ENCODE measurements around the gene PPP1R14B. TPM values are rescaled to one million over a fixed set of nuclear protein-coding genes. Genes with fewer than 3 reads are reported as not detected.

The PPP1R14B gene
- total and polyA plus RNA-seq, 2 of the 13 experiments (the other 11 are each of a cell fraction or from before 2014, with no cell fraction given): 110 to 148 TPM

DNA sequence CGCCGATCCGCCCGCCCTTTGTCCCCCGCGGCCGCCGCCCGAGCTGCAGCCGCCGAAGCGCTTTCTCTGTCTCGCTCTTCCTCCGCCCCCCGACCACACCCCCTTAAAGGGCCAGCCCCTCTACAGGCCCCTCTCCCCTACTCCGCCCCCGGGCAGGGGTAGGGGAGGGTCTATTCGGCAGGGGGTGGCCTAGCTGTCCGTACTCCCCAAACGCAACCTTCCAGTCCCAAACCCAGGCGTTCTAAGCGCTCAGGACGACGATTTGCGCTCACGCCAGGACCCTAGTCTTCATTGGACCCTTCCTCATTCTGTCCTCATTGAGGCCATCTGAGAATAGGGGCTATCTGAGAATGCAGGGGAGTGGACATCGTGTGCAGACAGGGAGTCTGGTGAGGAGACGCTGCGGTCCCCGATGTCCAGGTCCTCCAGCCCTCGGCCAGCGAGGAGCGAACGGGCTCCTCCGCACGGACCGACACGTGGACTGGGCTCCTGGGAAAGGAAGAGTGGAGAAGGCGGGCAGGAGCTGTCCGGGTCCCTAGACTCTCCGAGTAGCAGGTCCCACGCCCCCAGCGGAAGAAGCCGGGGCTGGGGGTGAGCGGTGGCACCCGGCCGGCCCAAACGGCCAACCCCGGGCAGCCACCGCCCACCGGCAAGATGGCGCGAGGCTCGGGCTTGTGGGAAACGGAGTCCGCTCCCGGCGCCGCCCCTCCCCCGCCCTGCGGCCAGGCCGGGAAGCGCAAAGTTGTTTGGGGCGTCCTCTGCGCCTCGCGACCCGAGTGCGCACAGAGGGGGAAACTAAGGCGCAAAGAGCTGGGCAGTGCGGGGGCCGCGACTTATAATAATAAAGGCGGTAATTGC, at the start of gene PPP1R14B (continued):
- TF ChIP-seq ZNF570 (CRISPR knock-in tag; IDR thresholded peaks at IDR 0.05; ENCODE audit: borderline replicate concordance): no peak
- TF ChIP-seq ZNF512B (CRISPR knock-in tag; IDR thresholded peaks at IDR 0.05; ENCODE audit: borderline replicate concordance): peak; percentile 41; the same call in 1 of the 2 replicates
- TF ChIP-seq GATAD2A (CRISPR knock-in tag; IDR thresholded peaks at IDR 0.05): peak; percentile 17; the same call in 1 of the 2 replicates
- peak in 1 of 2 experiments; percentile 54; a peak in 2 of 4 replicates for TF ChIP-seq KLF16 (CRISPR knock-in tag; IDR thresholded peaks at IDR 0.05)
- TF ChIP-seq XRCC5 (optimal IDR thresholded peaks at IDR 0.05; ENCODE audit: low read length): peak; percentile 15
- peak; percentile 43; the same call in 1 of the 2 replicates for TF ChIP-seq ZNF34 (CRISPR knock-in tag; IDR thresholded peaks at IDR 0.05; ENCODE audit: borderline replicate concordance)
- peak; percentile 77 for TF ChIP-seq ZSCAN25 (CRISPR knock-in tag; IDR thresholded peaks at IDR 0.05)
- TF ChIP-seq ARID2 (CRISPR knock-in tag; IDR thresholded peaks at IDR 0.05; ENCODE audit: borderline replicate concordance): 0 out of 2 replicates have a peak, but pooled peaks have one; percentile 17
- TF ChIP-seq, protein P1, sequence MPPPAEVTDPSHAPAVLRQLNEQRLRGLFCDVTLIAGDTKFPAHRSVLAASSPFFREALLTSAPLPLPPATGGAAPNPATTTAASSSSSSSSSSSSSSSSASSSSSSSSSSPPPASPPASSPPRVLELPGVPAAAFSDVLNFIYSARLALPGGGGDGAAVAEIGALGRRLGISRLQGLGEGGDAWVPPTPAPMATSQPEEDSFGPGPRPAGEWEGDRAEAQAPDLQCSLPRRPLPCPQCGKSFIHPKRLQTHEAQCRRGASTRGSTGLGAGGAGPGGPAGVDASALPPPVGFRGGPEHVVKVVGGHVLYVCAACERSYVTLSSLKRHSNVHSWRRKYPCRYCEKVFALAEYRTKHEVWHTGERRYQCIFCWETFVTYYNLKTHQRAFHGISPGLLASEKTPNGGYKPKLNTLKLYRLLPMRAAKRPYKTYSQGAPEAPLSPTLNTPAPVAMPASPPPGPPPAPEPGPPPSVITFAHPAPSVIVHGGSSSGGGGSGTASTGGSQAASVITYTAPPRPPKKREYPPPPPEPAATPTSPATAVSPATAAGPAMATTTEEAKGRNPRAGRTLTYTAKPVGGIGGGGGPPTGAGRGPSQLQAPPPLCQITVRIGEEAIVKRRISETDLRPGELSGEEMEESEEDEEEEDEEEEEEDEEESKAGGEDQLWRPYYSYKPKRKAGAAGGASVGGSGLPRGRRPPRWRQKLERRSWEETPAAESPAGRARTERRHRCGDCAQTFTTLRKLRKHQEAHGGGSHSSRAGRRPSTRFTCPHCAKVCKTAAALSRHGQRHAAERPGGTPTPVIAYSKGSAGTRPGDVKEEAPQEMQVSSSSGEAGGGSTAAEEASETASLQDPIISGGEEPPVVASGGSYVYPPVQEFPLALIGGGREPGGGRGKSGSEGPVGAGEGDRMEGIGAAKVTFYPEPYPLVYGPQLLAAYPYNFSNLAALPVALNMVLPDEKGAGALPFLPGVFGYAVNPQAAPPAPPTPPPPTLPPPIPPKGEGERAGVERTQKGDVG (CRISPR knock-in tag; IDR thresholded peaks at IDR 0.05; ENCODE audit: borderline replicate concordance): 0 out of 2 replicates have a peak, but pooled peaks have one; percentile 15
- TF ChIP-seq HMG20B (CRISPR knock-in tag; conservative IDR thresholded peaks at IDR 0.05): no peak
- TF ChIP-seq FOXC1 (CRISPR knock-in tag; IDR thresholded peaks at IDR 0.05; ENCODE audit: borderline replicate concordance): no peak
- TF ChIP-seq SP1 (IDR thresholded peaks at IDR 0.05): no peak
- TF ChIP-seq SP1 (CRISPR knock-in tag; IDR thresholded peaks at IDR 0.05): peak; percentile 46; the same call in 1 of the 2 replicates
- peak; percentile 73 for TF ChIP-seq ZNF639 (CRISPR knock-in tag; conservative IDR thresholded peaks at IDR 0.05)
- TF ChIP-seq CBX1 (IDR thresholded peaks at IDR 0.05; ENCODE audit: low read depth): peak; percentile 48
- 0 out of 2 replicates have a peak, but pooled peaks have one; percentile 7 for TF ChIP-seq PPARG (CRISPR knock-in tag; conservative IDR thresholded peaks at IDR 0.05)
- TF ChIP-seq MXI1 (IDR thresholded peaks at IDR 0.05; ENCODE audit: borderline replicate concordance, low read depth, low read length): peak; percentile 75; the same call in 1 of the 3 replicates
- no peak for TF ChIP-seq MATR3 (CRISPR knock-in tag; IDR thresholded peaks at IDR 0.05)
- 0 out of 2 replicates have a peak, but pooled peaks have one; percentile 13 for TF ChIP-seq ZNF550 (CRISPR knock-in tag; IDR thresholded peaks at IDR 0.05; ENCODE audit: borderline replicate concordance)
- TF ChIP-seq YY1 (IDR thresholded peaks at IDR 0.05; ENCODE audit: insufficient read depth, insufficient replicate concordance, low read depth, low read length): peak; percentile 98

Data from HepG2 (cell line).